GM19238 (cell line): ENCODE measurements around the gene P2RY6.
A peak's percentile ranks its signal among the peaks of the same experiment; 100 is the strongest.

ENCODE experiments used
- DNase-seq: peaks from one replicate; pipeline ENCODE4 v3.0.0; 2011; ENCODE audit warnings: low spot score; ENCODE audit not compliant: insufficient read length

The P2RY6 gene

GRCh38 chr11:73314117-73314961 lies 42.2 kb downstream of the P2RY6 start:
- no peak for DNase-seq

GRCh38 chr11:73315293-73316020 lies 43.3 kb downstream of the P2RY6 start:
- DNase-seq = no peak

- no peak for DNase-seq
Measured at GRCh38 chr11:73316422-73316821, 44.3 kb downstream of the P2RY6 start.

GRCh38 chr11:73317373-73317772 lies 45.2 kb downstream of the P2RY6 start:
- no peak for DNase-seq

- no peak for DNase-seq
Measured at GRCh38 chr11:73317803-73318202, 45.7 kb downstream of the P2RY6 start.

GRCh38 chr11:73318501-73319011 lies 46.4 kb downstream of the P2RY6 start:
- DNase-seq = no peak

- DNase-seq = no peak
Measured at GRCh38 chr11:73320763-73321603, 48.8 kb downstream of the P2RY6 start.

GRCh38 chr11:73321604-73322381 lies 49.7 kb downstream of the P2RY6 start:
- DNase-seq = no peak

- DNase-seq = no peak
Measured at GRCh38 chr11:73322382-73323306, 50.5 kb downstream of the P2RY6 start.

- no peak for DNase-seq
Measured at GRCh38 chr11:73323464-73323863, 51.3 kb downstream of the P2RY6 start.

GRCh38 chr11:73324116-73324515 lies 52.0 kb downstream of the P2RY6 start:
- DNase-seq = no peak

- DNase-seq = no peak
Measured at GRCh38 chr11:73324665-73325035, 52.5 kb downstream of the P2RY6 start.

GRCh38 chr11:73325036-73325981 lies 53.2 kb downstream of the P2RY6 start:
- DNase-seq = peak; percentile 82

- no peak for DNase-seq
Measured at GRCh38 chr11:73326929-73327811, 55.0 kb downstream of the P2RY6 start.

GRCh38 chr11:73327812-73328364 lies 55.8 kb downstream of the P2RY6 start:
- DNase-seq = no peak

- no peak for DNase-seq
Measured at GRCh38 chr11:73330569-73331093, 58.5 kb downstream of the P2RY6 start.
